NCI-H774 (cell line): ENCODE data around the gene GMPPA.

ENCODE experiments used
- DNase-seq: peaks from one replicate; lab custom pipeline; 2025; lab: John Stamatoyannopoulos, UW

GMPPA gene

DNA sequence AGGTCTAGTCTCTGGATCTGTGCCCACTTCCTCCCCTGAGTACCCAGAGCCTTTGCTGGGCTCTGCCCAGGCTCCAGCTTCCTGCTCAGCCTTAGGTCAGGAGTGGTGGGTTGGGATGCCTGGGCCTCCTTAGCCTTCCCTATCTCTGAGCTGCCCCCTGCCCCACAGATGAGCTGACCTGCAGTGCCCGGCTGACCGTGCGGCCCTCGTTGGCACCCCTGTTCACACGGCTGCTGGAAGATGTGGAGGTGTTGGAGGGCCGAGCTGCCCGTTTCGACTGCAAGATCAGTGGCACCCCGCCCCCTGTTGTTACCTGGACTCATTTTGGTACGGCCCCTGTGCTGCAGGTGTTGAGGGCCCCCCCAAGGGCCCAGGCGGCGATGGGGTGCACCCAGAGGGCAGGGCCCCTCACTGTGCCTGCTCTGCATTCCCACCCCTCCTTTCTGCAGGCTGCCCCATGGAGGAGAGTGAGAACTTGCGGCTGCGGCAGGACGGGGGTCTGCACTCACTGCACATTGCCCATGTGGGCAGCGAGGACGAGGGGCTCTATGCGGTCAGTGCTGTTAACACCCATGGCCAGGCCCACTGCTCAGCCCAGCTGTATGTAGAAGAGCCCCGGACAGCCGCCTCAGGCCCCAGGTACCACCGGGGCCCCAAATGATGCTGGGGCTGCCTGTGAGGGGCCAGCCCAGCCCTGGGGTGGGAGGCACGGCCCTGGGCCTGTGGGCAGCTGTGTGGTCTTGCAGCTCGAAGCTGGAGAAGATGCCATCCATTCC lies 30.1 kb upstream of the GMPPA start:
- no peak for DNase-seq

DNA sequence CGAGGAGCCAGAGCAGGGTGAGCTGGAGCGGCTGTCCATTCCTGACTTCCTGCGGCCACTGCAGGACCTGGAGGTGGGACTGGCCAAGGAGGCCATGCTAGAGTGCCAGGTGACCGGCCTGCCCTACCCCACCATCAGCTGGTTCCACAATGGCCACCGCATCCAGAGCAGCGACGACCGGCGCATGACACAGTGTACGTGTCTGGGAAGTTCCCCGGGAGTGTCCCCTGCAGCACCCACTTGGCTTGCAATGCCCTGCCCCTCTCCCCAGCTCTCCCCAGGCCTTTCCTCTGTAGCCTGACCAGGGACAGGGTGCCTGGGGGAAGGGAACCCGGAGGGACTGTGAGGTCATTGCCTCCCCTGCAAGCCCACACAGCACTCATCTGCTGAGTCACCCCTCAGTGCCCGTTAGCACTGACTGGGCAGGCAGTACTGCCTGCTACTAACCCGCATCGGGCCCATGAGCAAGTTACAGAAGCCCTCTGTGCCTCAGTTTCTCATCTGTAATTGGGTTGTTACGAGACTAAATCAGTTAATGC lies 29.4 kb upstream of the GMPPA start:
- no peak for DNase-seq

DNA sequence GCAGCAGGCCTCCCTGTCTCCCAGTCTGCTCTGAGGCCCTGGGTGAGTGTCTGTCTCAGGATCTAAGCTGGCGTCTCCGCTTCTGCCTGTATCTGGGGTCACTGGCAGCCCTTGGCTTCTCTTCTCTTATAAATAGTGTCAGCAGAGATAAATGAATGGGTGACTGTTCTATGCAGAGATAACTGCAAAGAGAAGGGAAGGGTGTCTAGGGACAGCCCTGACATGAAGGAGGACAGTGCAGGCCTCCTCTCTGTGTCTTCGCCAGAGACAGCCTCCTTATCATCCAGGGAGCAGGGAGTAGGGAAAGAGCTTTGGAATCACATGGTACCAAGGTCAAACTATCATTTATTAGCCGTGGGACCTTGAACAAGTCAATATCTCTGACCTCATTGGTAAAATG lies 28.3 kb upstream of the GMPPA start:
- no peak for DNase-seq

DNA sequence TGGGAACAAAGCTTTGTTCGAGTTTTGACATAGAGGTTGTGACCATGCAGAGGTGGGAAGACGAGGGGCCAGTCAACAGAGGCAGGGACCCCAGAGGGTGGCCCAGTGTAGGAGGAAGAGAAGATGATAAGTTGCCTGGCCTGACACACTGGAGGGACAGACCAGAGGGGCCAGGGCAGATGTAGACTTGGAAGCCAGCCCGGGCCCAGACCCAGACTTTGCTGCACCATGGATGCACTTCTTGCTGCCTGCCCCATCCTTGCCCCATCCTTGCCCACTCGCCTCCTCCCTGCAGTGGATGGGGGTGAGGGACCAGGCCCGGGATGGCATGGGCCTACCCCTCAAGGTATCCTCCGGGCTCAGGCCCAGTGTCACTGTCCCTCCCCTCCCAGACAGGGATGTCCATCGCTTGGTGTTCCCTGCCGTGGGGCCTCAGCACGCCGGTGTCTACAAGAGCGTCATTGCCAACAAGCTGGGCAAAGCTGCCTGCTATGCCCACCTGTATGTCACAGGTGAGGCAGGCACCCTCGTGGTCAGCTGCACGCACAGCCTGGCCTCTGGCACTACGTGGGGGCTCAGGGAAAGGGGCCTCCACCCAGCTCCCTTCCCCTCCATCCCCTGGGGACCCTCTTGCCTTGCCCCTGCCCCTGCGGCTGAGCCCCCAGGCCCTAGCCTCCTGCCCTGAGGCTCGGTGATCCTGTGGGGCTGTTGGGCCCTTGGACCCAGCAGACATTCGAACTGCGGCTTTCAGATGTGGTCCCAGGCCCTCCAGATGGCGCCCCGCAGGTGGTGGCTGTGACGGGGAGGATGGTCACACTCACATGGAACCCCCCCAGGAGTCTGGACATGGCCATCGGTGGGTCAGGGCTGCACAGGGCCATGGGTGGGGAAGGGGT lies 27.0 kb upstream of the GMPPA start:
- no peak for DNase-seq

DNA sequence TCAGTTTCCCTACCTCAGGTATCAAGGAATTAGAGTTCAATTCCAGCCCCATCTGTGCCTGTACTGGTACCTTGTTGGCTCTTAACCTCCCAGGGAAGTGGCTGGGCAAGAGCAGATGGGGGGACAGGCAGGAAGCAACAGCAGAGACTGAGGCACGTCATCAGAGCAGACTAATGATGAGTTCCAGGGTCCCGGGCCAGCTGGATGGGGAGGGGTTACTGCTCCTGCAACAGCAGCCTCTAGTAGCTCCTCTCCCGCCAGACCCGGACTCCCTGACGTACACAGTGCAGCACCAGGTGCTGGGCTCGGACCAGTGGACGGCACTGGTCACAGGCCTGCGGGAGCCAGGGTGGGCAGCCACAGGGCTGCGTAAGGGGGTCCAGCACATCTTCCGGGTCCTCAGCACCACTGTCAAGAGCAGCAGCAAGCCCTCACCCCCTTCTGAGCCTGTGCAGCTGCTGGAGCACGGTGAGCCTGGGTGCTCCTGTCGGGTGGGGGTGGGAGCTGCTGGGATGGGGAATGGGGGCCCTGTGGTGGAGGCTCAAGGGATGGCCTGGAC lies 26.0 kb upstream of the GMPPA start:
- DNase-seq, result no peak

DNA sequence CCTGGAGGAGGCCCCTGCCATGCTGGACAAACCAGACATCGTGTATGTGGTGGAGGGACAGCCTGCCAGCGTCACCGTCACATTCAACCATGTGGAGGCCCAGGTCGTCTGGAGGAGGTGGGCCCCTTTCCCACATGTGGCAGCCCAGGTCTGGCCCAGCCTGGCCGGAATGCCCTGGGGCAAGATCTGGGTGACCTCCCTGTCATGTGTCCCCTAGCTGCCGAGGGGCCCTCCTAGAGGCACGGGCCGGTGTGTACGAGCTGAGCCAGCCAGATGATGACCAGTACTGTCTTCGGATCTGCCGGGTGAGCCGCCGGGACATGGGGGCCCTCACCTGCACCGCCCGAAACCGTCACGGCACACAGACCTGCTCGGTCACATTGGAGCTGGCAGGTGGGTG lies 25.2 kb upstream of the GMPPA start:
- DNase-seq, result no peak

DNA sequence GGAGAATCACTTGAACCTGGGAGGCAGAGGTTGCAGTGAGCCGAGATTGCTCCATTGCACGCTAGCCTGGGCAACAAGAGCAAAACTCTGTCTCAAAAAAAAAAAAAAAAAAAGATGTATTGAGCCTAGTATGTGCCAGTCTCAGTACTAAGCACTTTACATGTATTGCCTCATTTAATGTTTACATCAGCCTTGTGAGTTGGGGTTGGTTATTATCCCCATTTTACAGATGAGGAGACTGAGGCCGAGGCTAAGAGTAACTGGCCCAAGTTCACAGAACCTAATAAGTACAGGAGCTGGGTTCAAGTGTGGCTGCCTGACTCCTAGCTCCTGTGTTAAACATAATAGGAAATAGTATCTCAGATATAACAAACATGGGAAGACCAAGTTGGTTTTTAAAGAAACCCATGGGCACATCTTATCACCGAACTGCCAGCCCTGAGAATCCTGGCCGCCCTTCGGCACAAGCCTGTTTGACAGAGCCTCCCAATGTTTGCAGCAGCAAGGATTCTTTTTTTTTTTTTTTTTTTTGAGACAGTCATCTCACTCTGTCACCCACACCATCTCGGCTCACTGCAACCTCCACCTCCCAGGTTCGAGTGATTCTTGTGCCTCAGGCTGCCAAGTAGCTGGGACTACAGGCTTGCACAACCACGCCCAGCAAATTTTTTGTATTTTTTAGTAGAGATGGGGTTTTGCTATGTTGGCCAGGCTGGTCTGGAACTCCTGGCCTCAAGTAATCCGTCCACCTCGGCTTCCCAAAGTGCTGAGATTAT lies 24.2 kb upstream of the GMPPA start:
- DNase-seq, result no peak

DNA sequence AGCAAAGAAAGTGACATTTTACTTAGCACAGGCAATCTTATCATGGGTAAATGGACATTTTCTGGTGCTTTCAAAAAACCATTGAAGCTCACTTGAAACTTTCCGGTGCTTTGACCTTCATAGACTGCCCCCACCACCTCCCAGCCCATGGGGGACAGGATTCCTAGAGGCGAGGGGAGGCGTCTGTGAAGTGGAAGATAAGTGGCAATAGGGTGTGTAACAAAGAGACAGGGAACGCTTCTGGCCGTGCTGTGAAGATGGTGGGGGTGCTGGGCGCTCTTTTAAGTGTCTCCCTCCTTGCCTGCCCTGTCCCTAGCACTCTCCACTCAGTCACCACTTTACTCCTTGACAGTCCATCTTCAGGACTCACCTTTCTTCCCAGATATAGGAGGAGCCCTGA lies 23.4 kb upstream of the GMPPA start:
- DNase-seq, result no peak

DNA sequence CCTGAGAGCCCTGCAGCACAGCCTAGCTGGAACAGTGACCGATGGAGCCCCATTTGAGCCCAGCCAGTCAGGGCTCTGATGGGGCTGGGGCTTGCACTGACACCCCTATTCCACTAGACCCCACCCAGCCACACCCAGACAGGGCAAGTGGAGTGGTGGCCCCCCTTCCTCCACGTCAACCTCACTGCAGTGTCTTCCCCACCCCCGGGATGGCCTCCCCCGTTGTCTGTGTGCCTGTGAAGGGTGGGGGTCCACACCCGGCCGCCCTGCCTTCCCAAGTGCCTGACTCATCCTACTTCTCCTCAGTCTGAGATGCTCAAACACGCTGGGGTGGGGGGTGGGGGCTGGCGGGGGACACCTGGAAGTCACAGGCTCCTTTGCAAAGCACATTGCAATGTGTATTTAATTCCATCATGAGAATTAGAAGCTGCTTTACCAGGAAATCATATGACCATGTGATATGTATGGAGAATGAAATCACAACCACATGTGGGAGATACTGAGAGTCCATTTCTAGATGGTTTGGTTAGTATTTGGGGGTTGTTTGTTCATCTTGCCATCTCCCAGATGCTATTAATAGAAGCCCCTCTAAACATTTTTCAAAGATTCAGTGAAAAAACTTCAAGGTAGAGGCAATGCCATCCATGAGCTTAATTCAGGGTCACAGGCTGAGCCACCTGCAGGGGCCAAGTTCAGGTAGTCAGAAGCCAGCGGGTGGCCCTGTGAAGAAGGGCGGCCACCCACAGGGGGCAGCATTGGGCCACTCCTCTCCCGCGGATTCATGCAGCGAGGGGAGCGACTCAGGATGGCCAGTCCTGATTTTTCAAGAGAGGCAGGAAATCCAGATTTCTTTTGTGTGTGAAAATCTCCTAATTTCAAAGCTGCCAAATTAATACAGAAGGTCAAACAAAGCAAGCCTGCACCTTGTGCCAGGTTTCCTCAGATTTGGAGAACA lies 22.7 kb upstream of the GMPPA start:
- peak; percentile 53 for DNase-seq

DNA sequence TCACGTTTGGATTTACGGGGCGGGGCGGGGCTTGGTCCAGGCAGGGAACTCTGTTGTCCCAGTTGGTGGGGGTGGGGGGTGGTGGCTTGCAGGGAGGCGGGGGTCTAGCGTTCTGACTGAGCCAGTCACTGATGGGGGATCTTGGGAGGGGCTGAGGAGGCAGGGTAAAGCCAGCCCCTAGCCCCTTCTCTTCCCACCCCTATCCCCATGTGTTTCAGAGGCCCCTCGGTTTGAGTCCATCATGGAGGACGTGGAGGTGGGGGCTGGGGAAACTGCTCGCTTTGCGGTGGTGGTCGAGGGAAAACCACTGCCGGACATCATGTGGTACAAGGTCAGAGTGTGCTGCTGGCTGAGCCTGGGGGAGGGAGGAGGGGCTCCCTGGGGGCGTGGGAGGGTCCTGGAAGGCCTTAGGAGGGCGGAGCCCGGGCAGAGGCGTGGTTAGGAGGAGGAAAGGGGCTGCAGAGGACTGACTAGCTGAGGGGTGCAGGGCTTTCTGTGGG lies 22.0 kb upstream of the GMPPA start:
- no peak for DNase-seq

DNA sequence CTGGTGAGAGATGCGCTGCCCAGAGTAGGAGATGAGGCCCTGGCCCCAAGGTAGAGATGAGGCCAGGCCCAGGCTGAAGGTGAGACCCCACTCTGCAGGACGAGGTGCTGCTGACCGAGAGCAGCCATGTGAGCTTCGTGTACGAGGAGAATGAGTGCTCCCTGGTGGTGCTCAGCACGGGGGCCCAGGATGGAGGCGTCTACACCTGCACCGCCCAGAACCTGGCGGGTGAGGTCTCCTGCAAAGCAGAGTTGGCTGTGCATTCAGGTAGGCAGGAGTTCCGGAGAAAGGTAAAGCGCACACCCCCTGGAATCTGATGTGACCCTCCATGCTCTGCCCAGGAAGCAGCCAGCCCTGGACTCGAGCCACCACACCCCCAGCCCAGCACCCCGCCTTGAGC lies 21.5 kb upstream of the GMPPA start:
- no peak for DNase-seq

DNA sequence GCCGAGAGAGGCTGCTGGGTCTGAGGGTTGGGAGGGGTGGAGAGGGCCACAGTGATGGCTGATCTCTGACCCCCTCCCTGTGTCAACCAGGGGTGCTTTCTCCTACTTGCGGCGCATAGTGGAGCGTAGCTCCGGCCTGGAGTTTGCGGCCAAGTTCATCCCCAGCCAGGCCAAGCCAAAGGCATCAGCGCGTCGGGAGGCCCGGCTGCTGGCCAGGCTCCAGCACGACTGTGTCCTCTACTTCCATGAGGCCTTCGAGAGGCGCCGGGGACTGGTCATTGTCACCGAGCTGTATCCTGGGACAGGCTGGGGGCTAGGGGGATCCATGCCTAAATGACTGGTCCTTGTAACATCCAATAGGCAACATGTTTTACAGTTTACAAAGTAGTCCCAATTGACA lies 20.9 kb upstream of the GMPPA start:
- no peak for DNase-seq

DNA sequence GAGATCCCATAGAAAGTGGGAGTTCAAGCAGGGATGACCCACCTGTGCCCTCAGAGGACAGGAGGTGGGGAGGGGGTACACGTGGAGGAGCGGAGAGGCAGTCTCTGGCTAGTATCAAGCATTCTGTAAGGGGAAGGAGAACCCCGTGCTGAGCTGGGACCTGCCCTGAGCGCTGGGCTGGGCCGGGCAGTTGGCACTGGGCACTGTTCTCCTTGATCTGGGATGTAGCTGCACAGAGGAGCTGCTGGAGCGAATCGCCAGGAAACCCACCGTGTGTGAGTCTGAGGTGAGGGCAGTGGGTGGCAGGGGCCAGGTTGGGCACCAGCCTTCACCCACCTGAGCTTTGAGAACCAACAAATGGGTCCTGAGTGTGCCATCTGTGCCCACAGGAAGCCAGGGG lies 19.8 kb upstream of the GMPPA start:
- no peak for DNase-seq

DNA sequence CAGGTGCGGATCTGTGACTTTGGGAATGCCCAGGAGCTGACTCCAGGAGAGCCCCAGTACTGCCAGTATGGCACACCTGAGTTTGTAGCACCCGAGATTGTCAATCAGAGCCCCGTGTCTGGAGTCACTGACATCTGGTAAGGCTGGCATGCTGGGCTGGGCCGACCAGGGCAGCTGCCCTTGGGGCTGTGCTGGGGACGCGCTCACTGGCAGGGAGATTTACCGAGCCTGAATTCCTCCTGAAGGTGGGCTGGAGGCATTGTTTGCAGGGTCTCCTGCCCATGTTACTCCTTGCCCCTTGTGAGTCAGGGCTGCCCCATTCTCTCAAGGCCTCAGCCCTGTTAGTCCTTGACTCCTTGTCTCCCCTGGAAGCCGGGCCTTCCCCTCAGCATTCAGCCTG lies 18.7 kb upstream of the GMPPA start:
- no peak for DNase-seq

DNA sequence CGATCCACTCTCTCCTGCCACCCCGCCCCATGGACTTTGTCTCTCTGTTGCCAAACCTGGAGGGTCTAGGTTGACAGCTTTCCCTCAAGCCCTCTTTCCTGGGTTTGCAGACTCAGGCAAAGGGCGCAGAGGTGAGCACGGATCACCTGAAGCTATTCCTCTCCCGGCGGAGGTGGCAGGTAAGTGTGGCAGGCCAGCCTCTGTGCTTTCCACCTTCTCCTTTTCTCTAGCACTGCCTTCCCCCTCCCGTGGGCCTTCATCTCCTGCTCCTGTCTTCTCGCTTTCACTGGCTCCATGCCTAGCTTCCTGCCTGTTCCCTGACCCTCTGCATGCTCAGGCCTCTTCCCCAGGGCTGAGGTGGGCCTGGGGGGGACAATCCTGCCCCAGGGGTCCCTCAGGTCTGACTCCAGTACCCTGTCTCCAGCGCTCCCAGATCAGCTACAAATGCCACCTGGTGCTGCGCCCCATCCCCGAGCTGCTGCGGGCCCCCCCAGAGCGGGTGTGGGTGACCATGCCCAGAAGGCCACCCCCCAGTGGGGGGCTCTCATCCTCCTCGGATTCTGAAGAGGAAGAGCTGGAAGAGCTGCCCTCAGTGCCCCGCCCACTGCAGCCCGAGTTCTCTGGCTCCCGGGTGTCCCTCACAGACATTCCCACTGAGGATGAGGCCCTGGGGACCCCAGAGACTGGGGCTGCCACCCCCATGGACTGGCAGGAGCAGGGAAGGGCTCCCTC lies 15.9 kb upstream of the GMPPA start:
- no peak for DNase-seq

DNA sequence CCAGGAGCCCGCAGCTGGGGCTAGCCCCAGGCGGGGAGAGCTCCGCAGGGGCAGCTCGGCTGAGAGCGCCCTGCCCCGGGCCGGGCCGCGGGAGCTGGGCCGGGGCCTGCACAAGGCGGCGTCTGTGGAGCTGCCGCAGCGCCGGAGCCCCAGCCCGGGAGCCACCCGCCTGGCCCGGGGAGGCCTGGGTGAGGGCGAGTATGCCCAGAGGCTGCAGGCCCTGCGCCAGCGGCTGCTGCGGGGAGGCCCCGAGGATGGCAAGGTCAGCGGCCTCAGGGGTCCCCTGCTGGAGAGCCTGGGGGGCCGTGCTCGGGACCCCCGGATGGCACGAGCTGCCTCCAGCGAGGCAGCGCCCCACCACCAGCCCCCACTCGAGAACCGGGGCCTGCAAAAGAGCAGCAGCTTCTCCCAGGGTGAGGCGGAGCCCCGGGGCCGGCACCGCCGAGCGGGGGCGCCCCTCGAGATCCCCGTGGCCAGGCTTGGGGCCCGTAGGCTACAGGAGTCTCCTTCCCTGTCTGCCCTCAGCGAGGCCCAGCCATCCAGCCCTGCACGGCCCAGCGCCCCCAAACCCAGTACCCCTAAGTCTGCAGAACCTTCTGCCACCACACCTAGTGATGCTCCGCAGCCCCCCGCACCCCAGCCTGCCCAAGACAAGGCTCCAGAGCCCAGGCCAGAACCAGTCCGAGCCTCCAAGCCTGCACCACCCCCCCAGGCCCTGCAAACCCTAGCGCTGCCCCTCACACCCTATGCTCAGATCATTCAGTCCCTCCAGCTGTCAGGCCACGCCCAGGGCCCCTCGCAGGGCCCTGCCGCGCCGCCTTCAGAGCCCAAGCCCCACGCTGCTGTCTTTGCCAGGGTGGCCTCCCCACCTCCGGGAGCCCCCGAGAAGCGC lies 15.0 kb upstream of the GMPPA start:
- no peak for DNase-seq

DNA sequence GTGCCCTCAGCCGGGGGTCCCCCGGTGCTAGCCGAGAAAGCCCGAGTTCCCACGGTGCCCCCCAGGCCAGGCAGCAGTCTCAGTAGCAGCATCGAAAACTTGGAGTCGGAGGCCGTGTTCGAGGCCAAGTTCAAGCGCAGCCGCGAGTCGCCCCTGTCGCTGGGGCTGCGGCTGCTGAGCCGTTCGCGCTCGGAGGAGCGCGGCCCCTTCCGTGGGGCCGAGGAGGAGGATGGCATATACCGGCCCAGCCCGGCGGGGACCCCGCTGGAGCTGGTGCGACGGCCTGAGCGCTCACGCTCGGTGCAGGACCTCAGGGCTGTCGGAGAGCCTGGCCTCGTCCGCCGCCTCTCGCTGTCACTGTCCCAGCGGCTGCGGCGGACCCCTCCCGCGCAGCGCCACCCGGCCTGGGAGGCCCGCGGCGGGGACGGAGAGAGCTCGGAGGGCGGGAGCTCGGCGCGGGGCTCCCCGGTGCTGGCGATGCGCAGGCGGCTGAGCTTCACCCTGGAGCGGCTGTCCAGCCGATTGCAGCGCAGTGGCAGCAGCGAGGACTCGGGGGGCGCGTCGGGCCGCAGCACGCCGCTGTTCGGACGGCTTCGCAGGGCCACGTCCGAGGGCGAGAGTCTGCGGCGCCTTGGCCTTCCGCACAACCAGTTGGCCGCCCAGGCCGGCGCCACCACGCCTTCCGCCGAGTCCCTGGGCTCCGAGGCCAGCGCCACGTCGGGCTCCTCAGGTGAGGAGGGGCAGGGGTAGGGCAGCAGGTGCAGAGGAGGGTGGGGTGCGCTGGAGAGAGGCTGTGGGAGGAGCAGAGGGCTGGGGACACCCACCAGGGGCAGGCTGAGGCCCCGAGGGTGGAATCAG lies 14.1 kb upstream of the GMPPA start:
- DNase-seq, result no peak

DNA sequence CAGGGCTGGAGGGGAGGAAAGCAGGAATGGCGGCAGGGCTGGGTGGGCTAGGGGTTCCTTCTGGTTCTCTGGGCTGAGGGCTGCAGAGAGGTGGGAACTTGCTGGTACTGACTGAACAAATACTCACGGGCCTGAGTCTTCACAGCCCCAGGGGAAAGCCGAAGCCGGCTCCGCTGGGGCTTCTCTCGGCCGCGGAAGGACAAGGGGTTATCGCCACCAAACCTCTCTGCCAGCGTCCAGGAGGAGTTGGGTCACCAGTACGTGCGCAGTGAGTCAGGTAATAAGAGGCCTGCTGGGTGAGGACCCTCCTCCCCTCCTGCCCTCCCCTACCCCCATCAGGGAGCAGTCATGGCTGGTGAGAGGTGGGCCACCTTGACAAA lies 13.5 kb upstream of the GMPPA start:
- no peak for DNase-seq
